Endothelial cell of umbilical vein (primary cell): ENCODE measurements around the gene CCN5. TPM values are rescaled to one million over a fixed set of nuclear protein-coding genes. Genes with fewer than 3 reads are reported as not detected.

Experiments
- BruUV-seq: library from RNA; stranded (reverse); fragments of 400-500 nt; replicated peaks from 2 replicates; lab custom pipeline; 2021; lab: Mats Ljungman, UMichigan
- CTCF ChIA-PET: fragments of 300-600, 350-600 bp; sonication (Branson Sonifier 250); formaldehyde crosslinking; loops from one replicate; lab custom pipeline; 2021; ENCODE audit warnings: antibody characterized with exemption, inconsistent platforms; lab: Charles Lee
- POLR2A ChIA-PET: fragments of 300-600, 350-600 bp; sonication (Branson Sonifier 250); formaldehyde crosslinking; loops from one replicate; lab custom pipeline; 2021; ENCODE audit warnings: antibody characterized with exemption, inconsistent platforms; lab: Charles Lee
- DNase-seq: peaks from one replicate; pipeline ENCODE4 v3.0.0-alpha.2; 2011; ENCODE audit warnings: low read depth, low spot score
- FAIRE-seq: peaks from 2 replicates; lab custom pipeline; 2011; peaks lifted over from hg19 to GRCh38; lab: Jason Lieb, UNC
- H2AFZ ChIP-seq: 2 replicates; pipeline ENCODE4 v1.6.0; 2012; ENCODE audit warnings: low read depth, low read length, control low read depth, inconsistent platforms
- H3K27ac ChIP-seq: 2 replicates; pipeline ENCODE4 v1.5.1; 2011; ENCODE audit warnings: low read depth, mild to moderate bottlenecking, control low read depth, low read length, moderate library complexity; ENCODE audit not compliant: insufficient read depth
- H3K27me3 ChIP-seq, 2 experiments: 2 replicates each; pipeline versions ENCODE4 v1.6.0 to v1.6.1; 2011; ENCODE audit warnings: low read length in 2 of 2, mixed read lengths in 1 of 2; ENCODE audit not compliant: control insufficient read depth in 2 of 2, insufficient read depth in 2 of 2
- H3K36me3 ChIP-seq, 2 experiments: 2 replicates in 1 of 2; 3 replicates in 1 of 2; pipeline ENCODE4 v1.5.1; 2011; ENCODE audit warnings: low read length in 2 of 2, mild to moderate bottlenecking in 1 of 2, moderate library complexity in 1 of 2; ENCODE audit not compliant: control insufficient read depth in 2 of 2, insufficient read depth in 2 of 2; ENCODE audit errors: extremely low read depth in 1 of 2
- H3K4me1 ChIP-seq: 3 replicates; pipeline ENCODE4 v1.5.1; 2011; ENCODE audit warnings: mild to moderate bottlenecking, low read length; ENCODE audit not compliant: control insufficient read depth, insufficient read depth; ENCODE audit errors: extremely low read depth
- H3K4me2 ChIP-seq: 2 replicates; pipeline ENCODE4 v1.6.1; 2011; ENCODE audit warnings: low read length, control low read depth, mixed read lengths; ENCODE audit not compliant: insufficient read depth
- H3K4me3 ChIP-seq, 3 experiments: fragments of 200-600 bp in 1 of 3; sonication (generic), shearing (Covaris generic) in 1 of 3; replicated peaks in 1 of 3; 2 replicates each; pipeline ENCODE4 v1.5.1; 2011 to 2016; ENCODE audit warnings: control low read depth in 3 of 3, low read length in 3 of 3, mild to moderate bottlenecking in 2 of 3, inconsistent platforms in 1 of 3, low read depth in 1 of 3, moderate library complexity in 1 of 3; ENCODE audit not compliant: insufficient read depth in 1 of 3
- H3K79me2 ChIP-seq: 2 replicates; pipeline ENCODE4 v1.6.0; 2012; ENCODE audit warnings: low read length, inconsistent platforms; ENCODE audit not compliant: control insufficient read depth, insufficient read depth
- H3K9ac ChIP-seq: replicated peaks from 2 replicates; pipeline ENCODE3; 2011; ENCODE audit warnings: low read length, control low read depth; ENCODE audit not compliant: insufficient read depth; ENCODE audit errors: extremely low read depth
- H3K9me1 ChIP-seq: replicated peaks from 3 replicates; pipeline ENCODE4 v1.6.0; 2011; ENCODE audit warnings: mild to moderate bottlenecking, low read length; ENCODE audit not compliant: control insufficient read depth, insufficient read depth; ENCODE audit errors: extremely low read depth
- H3K9me3 ChIP-seq: replicated peaks from 2 replicates; pipeline ENCODE4 v1.5.1; 2012; ENCODE audit warnings: low read length, inconsistent platforms; ENCODE audit not compliant: control insufficient read depth, insufficient read depth
- H4K20me1 ChIP-seq: replicated peaks from 2 replicates; pipeline ENCODE3; 2011; ENCODE audit warnings: mild to moderate bottlenecking, low read length; ENCODE audit not compliant: control insufficient read depth, insufficient read depth; ENCODE audit errors: extremely low read depth
- CTCF ChIP-seq, 2 donors: IDR thresholded peaks; 1 replicate in 1 of 2; 2 replicates in 1 of 2; pipeline ENCODE4 v1.5.1; 2011; ENCODE audit warnings: low read length in 2 of 2, mild to moderate bottlenecking in 2 of 2, moderate library complexity in 2 of 2, control low read depth in 1 of 2, inconsistent platforms in 1 of 2, low read depth in 1 of 2; ENCODE audit not compliant: insufficient read depth in 1 of 2; ENCODE audit errors: extremely low read depth in 1 of 2
- EZH2 ChIP-seq: IDR thresholded peaks from 2 replicates; pipeline ENCODE4 v1.6.1; 2012; ENCODE audit warnings: borderline replicate concordance, low read depth, mild to moderate bottlenecking, moderate library complexity, low read length, inconsistent platforms; ENCODE audit not compliant: severe bottlenecking
- FOS ChIP-seq: IDR thresholded peaks from 2 replicates; pipeline ENCODE4 v1.6.1; 2011; ENCODE audit warnings: mild to moderate bottlenecking, low read length, moderate library complexity, borderline replicate concordance; ENCODE audit not compliant: insufficient read depth
- GATA2 ChIP-seq: IDR thresholded peaks from 2 replicates; pipeline ENCODE4 v1.7.0; 2011; ENCODE audit warnings: low read depth, mild to moderate bottlenecking, moderate library complexity, mixed read lengths, low read length; ENCODE audit not compliant: insufficient read length, insufficient read depth
- JUN ChIP-seq: IDR thresholded peaks from 2 replicates; pipeline ENCODE4 v1.6.1; 2011; ENCODE audit warnings: borderline replicate concordance, low read depth; ENCODE audit not compliant: insufficient read length, insufficient read depth
- MYC ChIP-seq: IDR thresholded peaks from one replicate; pipeline ENCODE4 v1.6.1; 2011; ENCODE audit warnings: mild to moderate bottlenecking, low read depth, low read length
- POLR2AphosphoS5 ChIP-seq: IDR thresholded peaks from 2 replicates; pipeline ENCODE4 v1.6.1; 2012; ENCODE audit warnings: low read depth, mild to moderate bottlenecking, control low read depth, low read length, moderate library complexity; ENCODE audit not compliant: insufficient read depth
- dilution Hi-C: fragments of 300-500 bp; cut with MboI; formaldehyde crosslinking; loops from one replicate; pipeline ENCODE4 v1.15.0; 2019; ENCODE audit warnings: low sequenced_read_pairs; ENCODE audit not compliant: extremely low pct_ligation_motif_present
- intact Hi-C: fragments of 100-400 bp; cut with micrococcal nuclease; formaldehyde crosslinking; loops from one replicate; pipeline ENCODE4 v1.10.0; 2022
- polyA plus RNA-seq, 4 experiments: library from polyadenylated mRNA; depleted of rRNA in 3 of 4; stranded (reverse) in 3 of 4; unstranded in 1 of 4; fragments of >200 nt; gene quantifications; 2 replicates each; pipeline versions ENCODE4 v1.2.1 to v1.2.3, GENCODE V29; 2011 to 2012; ENCODE audit warnings: missing spikeins in 1 of 4
- total RNA-seq: library from RNA; stranded (reverse); gene quantifications from 2 replicates; pipeline ENCODE4 v1.2.3, GENCODE V29; 2021
- TF ChIP-seq, protein P1 (sequence below): IDR thresholded peaks from 2 replicates; pipeline ENCODE4 v1.6.1; 2011; ENCODE audit not compliant: insufficient read depth, insufficient read length

The CCN5 gene
- total and polyA plus RNA-seq, 2 donors (not counting 3 experiments of a cell fraction or from before 2014, with no cell fraction given), result 0.03 TPM; not detected in 1

DNA sequence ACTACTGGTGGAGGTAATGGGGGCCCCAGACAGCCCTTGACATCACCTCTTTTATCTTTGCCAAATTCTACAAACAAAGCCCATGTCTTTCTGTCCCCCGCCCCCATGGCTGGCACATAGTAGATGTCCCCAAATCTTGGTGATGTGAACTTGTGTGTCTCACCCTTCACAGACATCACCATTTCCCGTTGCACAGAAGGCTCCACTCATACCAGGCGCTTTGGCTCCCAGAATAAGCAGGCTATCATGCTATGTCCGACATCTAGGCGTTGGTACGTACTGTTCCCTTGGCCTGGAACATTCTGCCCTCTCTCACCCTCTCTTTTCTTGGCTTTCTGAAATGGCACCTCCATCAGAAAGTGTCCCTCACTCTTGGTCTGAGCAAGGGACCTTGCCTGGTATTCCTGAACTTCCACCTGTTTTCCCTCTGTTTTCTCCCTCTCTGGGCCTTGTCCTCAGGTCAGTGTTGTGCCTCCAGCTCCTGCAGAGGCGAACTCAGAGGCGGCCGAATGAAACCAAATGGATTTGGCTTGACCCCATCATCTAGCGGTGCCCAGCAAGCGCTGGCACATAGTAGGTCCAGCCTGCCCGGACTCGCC, 968 bp upstream of the CCN5 start:
- CTCF ChIA-PET, result interaction anchor here (1.1 to 4.8 kb wide), 6 partner anchors 8 to 29 kb away, joined by 4 to 23 read pairs (median 8); no protein-coding TSS in a partner anchor
- Histone ChIP-seq H3K9ac (no peak overlapping the region), H2AFZ (no peak overlapping the region), H3K4me3 (no peak overlapping the region), H3K9me3 (no peaks in the 10 kb centered on the region), H3K27ac (no peak overlapping the region), H3K9me1 (no peaks in the 10 kb centered on the region), H3K27me3 (no peaks in the 10 kb centered on the region), H3K36me3 (no peaks in the 10 kb centered on the region), H3K79me2 (no peaks in the 10 kb centered on the region), H3K4me2 (no peak overlapping the region), H3K4me1 (peaks cover 7% of the 10 kb centered on the region), H4K20me1 (no peaks in the 10 kb centered on the region)
- TF ChIP-seq CTCF (IDR thresholded peaks at IDR 0.05; ENCODE audit: extremely low read depth in 1 of 2, insufficient read depth in 1 of 2, low read depth in 1 of 2, low read length in 2 of 2) (no peak), JUN (no peak), FOS (no peak), EZH2 (no peak), MYC (no peak), GATA2 (no peak), POLR2AphosphoS5 (no peak)
- TF ChIP-seq, protein P1, sequence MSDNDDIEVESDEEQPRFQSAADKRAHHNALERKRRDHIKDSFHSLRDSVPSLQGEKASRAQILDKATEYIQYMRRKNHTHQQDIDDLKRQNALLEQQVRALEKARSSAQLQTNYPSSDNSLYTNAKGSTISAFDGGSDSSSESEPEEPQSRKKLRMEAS, result no peak
- FAIRE-seq (no peak), DNase-seq (no peak)
- no TSS peak for BruUV-seq
- dilution Hi-C loops, result no loop called here
- intact Hi-C loops, result no loop called here
- POLR2A ChIA-PET, result no interaction called here
